GM19372 (cell line): ENCODE measurements around the gene PTPN9.

Source experiments
- ATAC-seq: cut with Tn5 transposase; IDR thresholded peaks from one replicate; pipeline ENCODE4 v1.9.1; 2021; ENCODE audit warnings: mild to moderate bottlenecking, low read depth, moderate library complexity; ENCODE audit not compliant: unreplicated experiment

PTPN9 gene

GRCh38 chr15:75428152-75428551, 151.0 kb downstream of the PTPN9 start:
- ATAC-seq, result no peak

- no peak for ATAC-seq
These were observed 153.1 kb downstream of the PTPN9 start for GRCh38 chr15:75425966-75426500.

DNA sequence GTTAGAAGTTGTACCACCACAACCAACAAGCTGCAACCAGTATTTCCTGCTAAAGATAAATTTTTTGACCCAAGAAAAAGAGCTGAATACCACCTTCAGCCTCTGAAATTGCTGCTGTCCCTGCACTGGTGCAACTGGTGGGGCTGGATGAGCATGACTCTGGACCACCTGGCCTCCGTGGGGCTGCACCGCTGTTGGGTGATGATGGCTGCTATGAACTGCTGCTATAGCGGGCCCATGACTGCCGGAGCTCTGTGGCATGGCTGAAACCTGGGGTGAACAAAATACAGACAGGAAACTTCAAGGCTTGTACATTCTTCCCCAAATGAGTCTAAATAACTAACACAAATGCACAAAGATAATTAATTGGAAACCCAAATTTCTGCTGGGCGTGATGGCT, 156.6 kb downstream of the PTPN9 start:
- ATAC-seq, result no peak

DNA sequence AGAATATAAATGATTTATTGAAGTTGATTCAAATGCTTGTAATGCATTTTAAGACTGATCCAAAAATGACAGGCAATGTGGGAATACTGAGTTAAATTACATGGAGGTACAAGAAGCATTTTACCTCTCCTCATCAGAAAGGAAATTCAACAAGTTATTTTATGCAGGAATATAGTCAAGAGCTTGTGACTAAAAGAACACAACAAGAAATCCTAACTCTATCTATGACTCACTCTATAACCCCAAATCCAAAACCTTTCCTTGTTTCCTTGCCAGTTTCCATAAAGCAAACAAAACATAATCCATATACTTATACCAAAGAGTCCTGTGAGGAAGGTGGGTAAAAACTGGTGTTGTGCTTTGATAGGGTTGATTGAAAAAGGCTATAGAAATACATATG, 158.4 kb downstream of the PTPN9 start:
- ATAC-seq, result no peak

DNA sequence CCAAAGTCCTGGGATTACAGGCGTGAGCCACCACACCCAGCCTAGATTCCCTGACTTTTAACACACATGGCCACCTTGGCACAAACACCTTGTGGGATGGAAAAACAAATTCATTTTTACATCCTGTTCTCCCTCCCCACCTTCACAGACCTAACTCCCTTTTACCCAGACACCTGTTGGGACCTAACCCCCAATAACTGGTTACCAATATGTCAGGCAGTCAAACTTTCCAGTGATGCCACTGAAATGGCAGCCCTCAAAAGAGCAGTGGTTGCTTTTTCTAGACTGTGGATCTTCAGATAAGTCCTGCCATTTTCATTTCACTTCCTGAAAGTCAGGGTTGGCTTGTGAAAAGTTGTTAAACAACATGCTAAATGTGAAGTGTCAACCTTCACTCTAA, 162.5 kb downstream of the PTPN9 start:
- ATAC-seq, result no peak
